NCI-H2171 (cell line): ENCODE data around the gene JAKMIP2.
A peak's percentile ranks its signal among the peaks of the same experiment; 100 is the strongest.
"Not testable (repeated sequence)": the region's sequence is repeated elsewhere in the genome, so short reads cannot be mapped to it uniquely, and the experiment has no call there.

Experiments
- DNase-seq: peaks from one replicate; lab custom pipeline; 2025; lab: John Stamatoyannopoulos, UW

Gene JAKMIP2

DNA sequence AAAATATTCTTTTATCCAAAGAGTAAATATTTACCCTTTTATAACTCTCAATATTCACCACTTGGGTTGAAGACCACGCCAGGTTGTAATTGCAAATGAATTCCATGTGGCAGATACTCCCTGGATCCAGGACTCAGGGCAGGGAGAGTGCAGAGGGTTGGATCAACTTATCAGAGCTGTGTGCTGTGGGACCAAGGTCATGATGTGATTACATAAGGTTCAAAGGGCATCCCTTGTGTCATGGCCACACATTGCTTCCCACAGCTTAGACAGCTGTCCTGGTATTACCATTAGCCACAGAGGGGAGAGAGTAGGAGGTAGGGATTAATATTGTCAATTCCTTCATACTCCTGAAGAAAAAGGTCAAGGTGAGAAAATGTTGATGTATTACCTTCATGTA, 133.9 kb downstream of the JAKMIP2 start:
- DNase-seq: no peak

DNA sequence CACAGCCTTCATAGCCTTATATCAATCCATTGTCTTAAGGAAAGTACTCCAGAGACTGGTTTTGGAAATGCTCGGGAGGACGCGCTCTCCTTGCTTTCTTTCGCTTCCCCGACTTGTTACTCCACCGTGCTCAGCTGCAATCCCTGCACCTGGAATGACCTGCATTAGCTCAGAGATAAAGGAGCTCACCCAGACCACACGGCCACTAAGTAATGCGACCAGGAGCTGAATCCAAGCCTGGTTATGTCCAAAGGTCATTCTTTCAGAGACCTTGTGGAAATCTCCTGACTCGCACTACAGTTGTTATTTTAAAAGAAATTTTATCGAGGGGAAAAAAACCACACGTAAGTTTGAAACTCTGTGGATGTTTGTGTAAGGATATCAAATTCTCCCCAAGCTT, 137.3 kb downstream of the JAKMIP2 start:
- DNase-seq: no peak

DNA sequence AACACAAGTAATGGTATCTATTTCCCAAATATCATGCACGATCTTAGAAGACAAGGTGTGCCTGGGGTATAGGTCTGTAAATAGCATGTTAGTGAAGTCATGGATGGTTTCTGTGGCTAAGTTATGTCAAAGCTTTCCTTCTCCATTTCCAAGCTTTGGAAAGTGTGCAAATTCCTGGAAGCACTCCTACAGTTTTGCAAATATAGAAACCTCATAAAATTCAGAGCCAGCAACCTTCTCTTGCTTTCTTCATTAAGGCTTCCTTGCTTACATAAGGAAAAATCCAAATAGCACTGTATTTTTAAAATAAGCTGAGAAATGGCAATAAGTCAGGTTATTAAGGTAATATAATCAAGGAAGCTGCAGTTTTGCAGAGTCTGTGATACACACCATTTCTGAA, 138.1 kb downstream of the JAKMIP2 start:
- no peak for DNase-seq

DNA sequence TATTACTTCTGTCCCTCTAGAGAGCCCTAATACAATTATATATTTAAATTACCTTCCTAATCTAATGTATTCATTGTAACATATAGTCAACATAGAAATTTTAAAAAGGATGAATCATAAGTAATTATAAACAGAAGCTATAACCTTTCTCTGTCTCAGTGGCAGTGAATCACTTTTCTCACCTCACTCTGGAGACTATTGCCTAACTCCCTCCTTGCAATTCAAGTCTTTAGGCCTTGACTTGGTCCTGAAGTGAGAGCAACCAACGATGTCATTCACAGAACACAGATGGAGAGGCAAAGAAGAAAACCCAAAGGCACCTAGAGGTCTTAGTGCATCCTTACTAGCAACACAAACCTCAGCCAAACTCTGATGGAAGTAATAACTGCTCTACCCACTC, 139.4 kb downstream of the JAKMIP2 start:
- no peak for DNase-seq

DNA sequence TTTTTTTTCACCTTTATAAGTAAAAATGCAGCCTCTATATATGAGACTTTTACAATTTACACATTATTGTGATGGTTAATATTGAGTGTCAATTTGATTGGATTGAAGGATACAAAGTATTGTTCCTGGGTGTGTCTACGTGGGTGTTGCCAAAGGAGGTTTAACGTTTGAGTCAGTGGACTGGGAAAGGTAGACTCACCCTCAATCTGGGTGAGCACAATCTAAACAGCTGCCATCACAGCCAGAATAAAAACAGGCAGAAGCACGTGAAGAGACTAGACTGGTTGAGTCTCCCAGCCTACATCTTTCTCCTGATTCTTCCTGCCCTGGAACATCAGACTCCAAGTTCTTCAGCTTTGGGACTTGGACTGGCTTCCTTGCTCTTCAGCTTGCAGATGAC, 139.9 kb downstream of the JAKMIP2 start:
- no peak for DNase-seq

DNA sequence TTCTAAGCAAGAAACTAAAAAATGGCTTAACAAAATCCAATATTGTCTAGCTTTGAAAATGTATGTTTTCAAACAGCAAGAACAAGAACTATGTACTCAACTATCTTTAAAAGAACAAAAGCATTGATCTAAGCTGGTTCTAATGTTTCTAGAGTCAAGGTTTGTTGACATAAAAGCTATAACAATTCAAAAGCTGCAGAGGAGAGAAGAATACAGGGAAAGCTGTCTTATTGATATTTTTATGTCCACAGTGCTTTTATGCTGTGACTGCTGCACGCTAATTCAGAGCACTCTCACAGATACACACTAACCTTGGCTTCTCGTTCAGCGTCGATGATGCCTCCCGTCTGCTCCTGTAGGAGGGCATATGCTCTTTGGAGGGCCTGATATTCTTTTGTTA, 143.2 kb downstream of the JAKMIP2 start:
- no peak for DNase-seq

DNA sequence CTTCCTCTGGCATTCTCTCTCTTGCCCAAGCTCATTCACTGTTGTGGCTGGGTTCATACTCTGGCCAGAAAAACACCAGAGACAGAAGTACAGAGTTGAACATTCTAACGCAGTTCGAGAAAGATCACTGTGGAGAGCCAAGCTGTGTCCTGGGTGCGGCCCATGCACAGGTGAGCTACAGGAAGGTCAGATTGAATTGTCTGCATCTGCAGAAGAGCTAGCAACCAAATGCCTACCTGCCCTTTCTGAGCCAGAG, 145.9 kb downstream of the JAKMIP2 start:
- DNase-seq: no peak

DNA sequence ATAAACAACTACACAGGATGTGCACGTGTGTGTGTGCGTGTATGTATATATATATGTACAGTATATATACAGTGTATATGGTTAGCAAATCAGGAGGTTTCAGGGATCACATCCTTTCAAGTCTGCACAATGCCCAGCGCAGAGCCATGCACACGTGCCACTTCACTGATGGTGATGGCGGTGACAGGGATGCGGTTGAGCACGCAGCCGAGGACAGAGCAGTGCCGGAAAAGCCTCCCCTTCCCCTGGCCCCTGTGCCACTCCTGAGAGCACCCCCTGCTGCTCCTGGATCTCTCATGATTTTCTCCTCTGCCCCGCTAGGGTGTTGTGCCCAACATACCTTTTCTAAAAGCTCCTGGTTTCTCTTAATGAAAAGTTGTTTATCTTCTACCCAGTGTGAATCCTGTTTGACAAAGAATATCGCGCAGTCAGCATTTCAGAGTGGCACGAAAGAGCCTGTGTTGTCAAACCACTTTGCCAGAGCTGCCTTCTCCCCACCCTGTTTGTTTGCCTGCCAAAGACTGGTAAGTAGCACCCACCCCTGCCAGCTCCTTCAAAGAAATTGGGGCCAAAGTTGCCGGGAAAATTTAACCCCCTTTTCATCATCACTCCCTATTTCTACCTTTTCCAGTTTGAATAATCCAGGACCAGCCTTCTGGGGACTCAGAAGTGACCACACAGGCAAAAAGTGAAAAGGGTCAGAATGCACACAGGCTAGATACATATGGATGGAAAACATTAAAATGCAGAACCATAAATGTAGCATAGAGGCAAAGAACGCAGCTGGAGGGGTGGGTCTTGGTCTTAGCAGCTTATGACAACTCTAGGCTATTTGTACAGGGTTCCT, 146.4 kb downstream of the JAKMIP2 start:
- no peak for DNase-seq

DNA sequence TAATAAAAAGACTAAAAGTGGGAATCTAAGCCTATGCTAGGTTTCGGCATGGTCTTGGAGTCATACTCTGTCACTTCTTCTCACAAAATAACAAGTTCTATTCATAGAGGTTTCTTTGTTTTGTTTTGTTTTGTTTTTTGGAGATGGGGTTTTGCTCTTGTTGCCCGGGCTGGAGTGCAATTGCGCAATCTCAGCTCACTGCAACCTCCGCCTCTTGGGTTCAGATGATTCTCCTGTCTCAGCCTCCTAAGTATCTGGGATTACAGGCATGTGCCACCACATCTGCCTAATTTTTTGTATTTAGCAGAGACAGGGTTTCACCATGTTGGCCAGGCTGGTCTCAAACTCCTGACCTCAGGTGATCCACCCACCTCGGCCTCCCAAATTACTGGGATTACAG, 147.1 kb downstream of the JAKMIP2 start:
- DNase-seq: not testable (repeated sequence)

DNA sequence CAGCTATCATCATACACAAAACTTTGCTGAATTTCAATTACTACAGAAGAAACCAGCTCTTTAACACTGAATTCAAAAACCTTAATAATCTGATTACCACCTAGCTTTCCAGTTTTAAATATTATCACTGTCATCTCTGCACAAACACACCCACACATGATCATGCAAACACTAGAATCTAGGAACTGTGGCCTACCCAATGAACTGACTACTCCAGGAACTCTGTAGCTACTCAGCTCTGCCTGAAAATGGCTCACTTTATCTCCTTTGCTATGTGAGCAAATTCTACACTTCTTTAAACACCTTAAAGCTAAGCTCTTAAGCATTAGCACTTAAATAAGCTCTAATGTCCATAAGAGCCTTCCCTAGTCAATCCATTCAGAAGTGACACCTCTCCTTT, 149.4 kb downstream of the JAKMIP2 start:
- no peak for DNase-seq

DNA sequence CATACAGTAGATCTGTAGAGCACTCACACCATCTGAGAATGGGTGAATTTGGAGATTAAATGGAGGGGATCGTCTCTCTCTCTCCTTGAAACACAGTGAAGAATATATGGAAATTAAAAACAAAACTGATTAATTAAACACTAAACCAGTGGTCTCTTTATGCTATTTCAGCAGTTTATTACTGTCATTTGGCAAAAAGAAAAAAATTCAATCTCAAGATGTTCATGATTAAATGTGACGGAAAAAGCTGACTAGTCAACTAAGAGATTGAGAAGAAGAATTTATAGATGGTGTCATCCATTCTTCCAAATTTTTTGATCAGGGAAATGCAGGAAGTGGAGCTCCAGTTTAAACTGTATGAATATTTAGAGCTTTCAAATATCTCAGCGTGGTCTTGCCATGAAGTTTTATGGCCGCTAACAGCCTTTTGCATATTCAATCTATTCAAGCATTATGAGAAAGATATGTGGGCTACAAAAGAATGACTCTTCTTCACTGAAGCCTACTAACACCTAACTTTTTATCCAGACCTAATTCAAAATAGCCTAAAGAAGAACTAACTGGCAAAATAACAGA, 151.0 kb downstream of the JAKMIP2 start:
- no peak for DNase-seq

DNA sequence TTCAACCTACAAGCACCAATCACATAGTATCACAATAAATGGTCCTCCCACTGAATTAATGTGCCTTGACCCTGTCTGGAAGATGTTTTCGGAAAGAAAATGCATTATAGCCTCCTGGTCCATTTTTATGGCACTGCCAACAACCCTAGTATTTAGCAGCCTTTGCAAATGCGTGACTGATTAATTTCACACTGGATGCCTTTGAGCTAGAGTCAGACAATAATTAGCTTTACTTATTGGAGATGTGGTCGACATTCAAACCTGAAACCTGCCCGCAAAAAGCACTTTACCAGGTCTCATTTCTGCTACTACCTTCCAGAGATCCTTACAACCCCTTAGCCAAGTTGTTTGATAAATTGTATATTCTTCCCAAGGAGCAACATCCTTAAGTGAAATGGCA, 153.3 kb downstream of the JAKMIP2 start:
- no peak for DNase-seq

DNA sequence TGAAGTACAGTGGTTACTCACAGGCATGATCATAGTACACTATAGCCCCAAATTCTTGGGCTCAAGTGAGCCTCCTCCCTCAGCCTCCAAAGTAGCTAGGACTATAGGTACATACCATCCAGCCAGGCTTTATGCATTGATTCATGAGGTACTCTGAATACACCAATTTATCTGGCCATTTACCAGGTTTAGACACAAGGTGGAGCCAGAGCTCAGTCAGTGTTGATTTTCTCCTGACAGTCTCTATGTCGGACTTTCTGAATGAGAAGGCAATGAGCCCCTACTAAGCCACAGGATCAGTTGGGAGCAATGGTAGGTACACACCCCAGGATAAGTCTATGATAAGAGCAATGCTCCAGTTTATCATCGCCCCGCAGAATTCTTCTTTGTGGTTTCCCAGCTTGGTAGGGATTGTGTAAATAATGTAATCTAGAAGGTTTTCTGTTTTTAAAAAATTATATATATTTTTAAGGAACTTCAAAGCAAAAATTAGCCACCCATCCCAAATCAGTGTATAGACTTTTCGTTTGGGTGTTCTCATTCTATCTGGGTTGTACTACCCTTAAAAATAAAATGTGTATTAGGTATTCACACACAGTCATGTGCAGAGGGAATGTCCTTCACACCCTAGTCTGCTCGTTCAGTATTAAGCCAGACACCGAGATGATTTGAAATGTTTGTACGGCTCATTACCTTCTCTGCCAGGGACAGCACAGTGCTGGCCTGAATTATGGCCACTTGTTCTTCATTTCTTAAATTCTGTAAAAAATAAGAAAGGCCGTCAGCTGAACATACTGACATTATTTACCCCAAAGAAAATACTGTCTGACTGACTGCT, 154.3 kb downstream of the JAKMIP2 start:
- peak; percentile 11 for DNase-seq

DNA sequence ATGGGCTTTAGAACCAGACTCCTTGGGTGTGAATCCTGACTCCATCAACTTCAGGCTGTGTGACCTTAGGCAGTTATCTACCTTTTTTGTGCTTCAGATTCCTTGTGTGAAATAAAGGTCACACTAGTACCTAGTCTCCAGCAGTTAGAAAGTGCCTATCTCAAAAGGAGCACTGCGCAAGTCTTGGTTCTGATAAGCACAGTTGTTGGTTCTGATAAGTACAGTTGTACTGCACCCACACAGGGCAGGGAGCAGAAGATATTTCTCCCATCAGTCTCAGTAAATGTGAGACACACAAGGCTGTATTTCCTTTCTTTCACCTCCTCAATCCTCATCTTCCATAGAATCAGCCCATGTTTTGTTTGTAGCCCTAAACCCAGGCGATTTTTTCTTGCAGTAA, 156.1 kb downstream of the JAKMIP2 start:
- DNase-seq: no peak

DNA sequence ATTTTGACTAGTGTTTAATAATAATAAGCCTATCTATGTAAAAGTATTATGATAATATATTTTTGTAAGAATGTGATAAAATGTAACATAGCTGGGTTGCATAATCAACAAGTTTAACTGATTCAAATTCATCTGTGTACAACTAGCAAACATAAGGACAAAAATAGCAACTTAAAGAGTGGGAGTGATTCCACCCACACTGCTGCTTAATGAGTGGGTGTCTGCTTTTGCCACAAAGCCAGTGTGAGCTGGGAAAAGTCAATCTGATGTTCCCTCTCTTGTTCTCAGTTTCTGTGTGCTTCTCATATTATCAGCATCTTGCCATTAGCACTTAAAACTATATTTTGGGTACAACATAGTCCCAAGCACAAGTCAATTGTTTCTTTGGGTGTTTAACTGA, 161.5 kb downstream of the JAKMIP2 start:
- DNase-seq: no peak

DNA sequence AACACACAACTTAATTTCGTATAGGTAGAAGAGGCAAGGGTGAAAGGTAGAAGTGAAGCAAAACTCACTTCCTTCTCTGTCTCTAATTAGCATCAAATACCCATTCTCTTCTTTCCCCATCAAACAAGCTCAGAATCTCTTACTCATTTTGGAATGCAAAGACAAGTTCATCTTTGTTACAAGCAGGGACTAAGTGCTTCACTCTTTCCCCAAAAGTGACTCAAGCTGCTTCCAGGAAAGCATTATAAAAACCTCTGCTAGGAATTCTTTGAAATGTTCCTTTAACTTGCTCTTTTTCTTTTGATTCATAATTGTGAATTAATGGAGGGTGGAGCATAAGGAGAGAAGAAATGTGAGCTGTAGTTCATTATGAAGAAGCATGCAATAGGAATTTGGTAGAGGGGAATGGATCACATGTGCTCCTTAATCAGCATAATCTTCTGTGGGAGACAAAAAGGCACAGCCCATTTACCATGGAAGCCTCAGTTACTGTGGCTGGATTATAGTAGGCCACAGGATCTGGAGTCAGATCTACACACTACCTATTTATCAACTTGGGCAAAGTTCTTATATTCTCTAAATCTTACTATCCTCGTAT, 163.1 kb downstream of the JAKMIP2 start:
- no peak for DNase-seq

DNA sequence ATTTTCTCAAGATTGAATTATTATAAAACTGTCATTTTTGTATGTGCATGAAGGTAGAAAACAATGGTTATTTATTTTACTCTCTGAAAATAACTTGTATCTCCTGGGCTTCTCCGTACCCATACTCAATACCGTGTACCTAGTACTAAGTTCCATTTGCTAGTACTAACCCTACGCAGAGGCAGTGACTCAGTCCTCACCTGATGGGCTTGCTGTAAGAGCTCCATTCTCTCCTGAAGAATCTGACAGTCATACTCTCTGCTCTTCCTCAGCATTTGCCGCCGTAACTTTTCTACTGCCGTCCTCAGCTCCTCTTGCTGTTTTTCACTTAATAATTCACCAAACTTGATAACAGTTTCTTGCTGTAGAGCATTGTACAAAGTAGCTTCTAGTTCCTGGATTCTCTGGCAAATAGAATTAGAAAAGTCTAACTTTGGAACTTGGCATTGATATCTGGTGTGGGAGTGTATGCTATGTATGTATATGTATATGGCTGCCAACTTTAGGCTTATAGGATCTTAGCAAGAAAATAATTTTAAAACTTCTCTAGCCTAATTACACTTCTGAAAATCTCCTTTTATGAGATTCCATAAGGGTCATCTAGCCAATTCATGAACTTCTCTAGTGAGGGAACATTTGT, 164.7 kb downstream of the JAKMIP2 start:
- no peak for DNase-seq

DNA sequence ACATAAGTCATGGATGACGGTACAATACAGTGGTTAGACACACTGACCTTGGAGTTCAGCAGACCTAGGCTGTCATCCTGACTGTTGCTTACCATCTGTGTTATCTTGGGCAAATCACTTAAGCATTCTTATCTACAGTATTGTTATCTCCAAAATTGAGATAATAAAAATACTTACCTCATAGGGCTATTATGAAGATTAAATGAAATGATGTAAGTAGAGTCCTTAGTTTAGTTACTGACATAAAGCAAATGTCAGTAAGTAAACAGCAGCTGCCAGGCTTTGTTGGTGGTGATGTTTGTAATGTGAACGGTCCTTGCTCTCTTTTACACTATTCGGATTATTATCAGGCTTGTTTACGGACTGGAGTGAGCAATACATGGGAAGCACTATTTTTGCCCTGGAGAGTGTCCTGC, 165.3 kb downstream of the JAKMIP2 start:
- DNase-seq: no peak

DNA sequence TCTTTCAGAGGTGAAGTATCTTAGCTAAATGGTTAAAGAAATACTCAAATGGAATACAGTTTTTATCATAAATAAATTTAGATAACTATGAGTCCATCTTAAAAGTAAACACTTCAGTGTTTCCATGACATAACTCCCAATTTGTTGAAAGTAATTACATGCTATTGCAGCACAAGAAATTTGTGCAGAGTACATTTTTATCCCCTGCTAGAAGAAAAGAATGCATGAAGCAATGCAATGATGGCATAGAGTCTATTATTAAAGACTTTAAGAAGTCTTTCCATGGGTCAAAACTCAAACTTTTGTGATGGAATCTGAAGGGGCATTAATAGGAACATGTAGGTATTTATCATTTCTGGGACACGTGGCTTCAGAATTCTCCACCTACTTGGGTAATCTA, 166.1 kb downstream of the JAKMIP2 start:
- DNase-seq: no peak

DNA sequence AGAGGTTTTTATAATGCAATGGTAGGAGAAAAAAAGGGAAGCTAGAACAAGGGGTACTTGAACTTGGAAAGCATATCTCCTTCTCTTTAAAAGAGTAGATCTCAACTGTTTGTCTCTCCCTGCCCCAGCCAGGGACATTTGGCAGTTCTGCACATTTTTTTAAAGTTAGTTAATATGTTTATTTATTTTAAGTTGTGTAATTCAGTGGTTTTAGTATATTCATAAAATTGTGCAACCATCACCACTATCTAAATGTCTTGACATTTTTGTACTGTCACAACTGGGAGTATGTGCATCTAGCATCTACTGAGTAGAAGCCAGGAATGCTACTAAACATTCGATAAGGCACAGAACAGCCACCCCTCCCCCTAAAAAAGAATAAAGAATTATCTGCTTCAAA, 169.2 kb downstream of the JAKMIP2 start:
- no peak for DNase-seq

DNA sequence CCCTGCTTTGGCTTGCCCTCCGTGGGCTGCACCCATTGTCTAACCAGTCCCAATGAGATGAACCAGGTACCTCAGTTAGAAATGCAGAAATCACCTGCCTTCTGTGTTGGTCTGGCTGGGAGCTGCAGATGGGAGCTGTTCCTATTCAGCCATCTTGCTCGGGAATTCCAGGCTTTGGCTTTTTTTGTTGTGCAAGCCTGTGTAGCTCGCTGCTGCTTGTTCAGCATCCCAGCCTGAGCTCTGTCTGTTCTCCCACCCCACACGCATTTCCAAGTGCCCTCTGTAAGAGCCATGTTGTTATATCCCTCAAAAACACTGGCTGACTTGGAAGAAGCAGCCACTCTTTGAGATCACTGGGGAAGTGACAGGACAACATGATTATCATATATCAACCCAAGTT, 171.0 kb downstream of the JAKMIP2 start:
- no peak for DNase-seq

DNA sequence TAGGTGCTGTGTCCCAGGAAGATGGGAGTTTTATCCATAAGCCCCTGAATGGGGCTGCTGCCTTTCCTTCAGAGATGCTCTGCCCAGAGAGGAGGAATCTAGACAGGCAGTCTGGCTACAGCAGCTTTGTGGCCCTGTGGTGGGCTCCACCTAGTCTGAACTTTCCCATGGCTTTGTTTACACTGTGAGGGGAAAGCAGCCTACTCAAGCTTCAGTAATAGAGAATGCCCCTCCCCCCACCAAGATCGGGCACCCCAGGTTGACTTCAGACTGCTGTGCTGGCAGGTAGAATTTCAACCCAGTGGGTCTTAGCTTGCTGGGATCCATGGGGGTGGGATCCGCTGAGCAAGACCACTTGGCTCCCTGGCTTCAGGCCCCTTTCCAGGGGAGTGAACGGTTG, 171.7 kb downstream of the JAKMIP2 start:
- no peak for DNase-seq
